HCT116 (cell line): Measurements from ENCODE around the gene POLN.

Experiments used
- CTCF ChIP-seq, 3 experiments: fragments of 200-600 bp in 1 of 3; sonication (generic) in 1 of 3; IDR thresholded peaks in 2 of 3; conservative IDR thresholded peaks in 1 of 3; 2 replicates each; pipeline ENCODE4 v1.5.1; 2012 to 2017; ENCODE audit warnings: low read depth in 2 of 3, low read length in 2 of 3, antibody characterized with exemption in 1 of 3, borderline replicate concordance in 1 of 3, control low read depth in 1 of 3, mild to moderate bottlenecking in 1 of 3, mixed read lengths in 1 of 3, mixed run types in 1 of 3, moderate library complexity in 1 of 3; ENCODE audit not compliant: insufficient read depth in 1 of 3
- EGR1 ChIP-seq: IDR thresholded peaks from 2 replicates; pipeline ENCODE4 v1.6.1; 2012; ENCODE audit warnings: low read depth
- ELF1 ChIP-seq: IDR thresholded peaks from 2 replicates; pipeline ENCODE4 v1.6.1; 2012; ENCODE audit warnings: low read depth, borderline replicate concordance
- EZH2 ChIP-seq: fragments of 200-600 bp; sonication (generic); IDR thresholded peaks from 2 replicates; pipeline ENCODE4 v1.6.1; 2017; ENCODE audit warnings: antibody characterized with exemption, mixed run types
- EZH2phosphoT487 ChIP-seq: fragments of 200-600 bp; IDR thresholded peaks from 2 replicates; pipeline ENCODE4 v1.6.1; 2018; ENCODE audit warnings: antibody characterized with exemption, borderline replicate concordance
- MAX ChIP-seq: IDR thresholded peaks from 2 replicates; pipeline ENCODE4 v1.6.1; 2012
- POLR2A ChIP-seq: IDR thresholded peaks from 2 replicates; pipeline ENCODE4 v1.7.0; 2011; ENCODE audit warnings: borderline replicate concordance; ENCODE audit not compliant: insufficient read depth, insufficient read length; ENCODE audit errors: extremely low read depth
- POLR2AphosphoS5 ChIP-seq: IDR thresholded peaks from 2 replicates; pipeline ENCODE4 v1.6.1; 2011; ENCODE audit warnings: mild to moderate bottlenecking, low read depth, low read length, moderate library complexity
- REST ChIP-seq: IDR thresholded peaks from 2 replicates; pipeline ENCODE4 v1.6.1; 2012; ENCODE audit warnings: low read depth
- SP1 ChIP-seq: IDR thresholded peaks from 2 replicates; pipeline ENCODE4 v1.6.1; 2012; ENCODE audit warnings: low read depth
- TCF7L2 ChIP-seq: IDR thresholded peaks from 2 replicates; pipeline ENCODE4 v1.7.0; 2011; ENCODE audit warnings: borderline replicate concordance, inconsistent platforms; ENCODE audit not compliant: insufficient read depth, insufficient read length; ENCODE audit errors: extremely low read depth
- YY1 ChIP-seq: IDR thresholded peaks from 2 replicates; pipeline ENCODE4 v1.6.1; 2011; ENCODE audit warnings: low read length, low read depth, moderate library complexity, mild to moderate bottlenecking; ENCODE audit not compliant: insufficient replicate concordance; ENCODE audit errors: extremely low read depth
- ZNF274 ChIP-seq: fragments of 200-500 bp; sonication (Bioruptor generic); IDR thresholded peaks from 2 replicates; pipeline ENCODE4 v1.6.1; 2014; ENCODE audit warnings: mild to moderate bottlenecking, low read depth, low read length, inconsistent platforms

- TF ChIP-seq SP1 (no peak), CTCF (IDR thresholded peaks at IDR 0.05 in 2 of 3, conservative IDR thresholded peaks at IDR 0.05 in 1 of 3; ENCODE audit: borderline replicate concordance in 1 of 3, insufficient read depth in 1 of 3, low read depth in 2 of 3, low read length in 2 of 3) (no peak), EZH2phosphoT487 (no peak), POLR2A (no peak), ZNF274 (no peak), YY1 (no peak), REST (no peak), ELF1 (no peak), EZH2 (no peak), TCF7L2 (no peak), EGR1 (no peak), POLR2AphosphoS5 (no peak), MAX (no peak)
These were observed 180.5 kb downstream of the POLN start for GRCh38 chr4:2061186-2062131.
